ENCODE results near the gene LIF.

LIF gene

GRCh38 chr22:30227438-30228228 is 18.9 kb downstream of the LIF start:
- Histone ChIP-seq H3K4me2 (ENCODE audit: low read depth, low read length, poor library complexity, severe bottlenecking) (no peak overlapping the region), H3K9me2 (replicated peaks; ENCODE audit: insufficient read depth, low read length) (no peaks in the 10 kb centered on the region), H3K27ac (ENCODE audit: low read depth, low read length) (no peak overlapping the region), H4K20me1 (ENCODE audit: low read depth, low read length) (no peaks in the 10 kb centered on the region), H3K9me3 (ENCODE audit: insufficient read depth, low read length) (no peaks in the 10 kb centered on the region), H3K36me3 (ENCODE audit: low read length) (no peaks in the 10 kb centered on the region), H3K4me3 (ENCODE audit: insufficient read depth, low read length, poor library complexity, severe bottlenecking) (no peak overlapping the region), H2AFZ (ENCODE audit: low read depth, low read length, severe bottlenecking) (no peak overlapping the region), H3K9ac (ENCODE audit: low read length) (no peak overlapping the region), H3K27me3 (ENCODE audit: low read length) (no peaks in the 10 kb centered on the region), H3K79me2 (ENCODE audit: insufficient read depth, low read length) (no peaks in the 10 kb centered on the region), H3F3A (ENCODE audit: insufficient read depth) (no peaks in the 10 kb centered on the region)
- no peak for TF ChIP-seq EZH2phosphoT487 (conservative IDR thresholded peaks at IDR 0.05; ENCODE audit: low read length)
- TF ChIP-seq CTCF (IDR thresholded peaks at IDR 0.05; ENCODE audit: insufficient read depth, low read length, poor library complexity, severe bottlenecking) = no peak

GRCh38 chr22:30226192-30226832 is 20.2 kb downstream of the LIF start:
- no peaks in the 10 kb centered on the region for H3K27me3 ChIP-seq (ENCODE audit: low read length)
- TF ChIP-seq CTCF (IDR thresholded peaks at IDR 0.05; ENCODE audit: insufficient read depth, low read length, poor library complexity, severe bottlenecking) = no peak
- no peak for TF ChIP-seq EZH2phosphoT487 (conservative IDR thresholded peaks at IDR 0.05; ENCODE audit: low read length)
- no peaks in the 10 kb centered on the region for H3K9me3 ChIP-seq (ENCODE audit: insufficient read depth, low read length)
- H3K79me2 ChIP-seq (ENCODE audit: insufficient read depth, low read length) = no peaks in the 10 kb centered on the region
- H3K9me2 ChIP-seq (replicated peaks; ENCODE audit: insufficient read depth, low read length) = no peaks in the 10 kb centered on the region
- no peak overlapping the region for H2AFZ ChIP-seq (ENCODE audit: low read depth, low read length, severe bottlenecking)
- H3F3A ChIP-seq (ENCODE audit: insufficient read depth) = no peaks in the 10 kb centered on the region
- no peak overlapping the region for H3K4me3 ChIP-seq (ENCODE audit: insufficient read depth, low read length, poor library complexity, severe bottlenecking)
- no peak overlapping the region for H3K9ac ChIP-seq (ENCODE audit: low read length)
- no peaks in the 10 kb centered on the region for H3K36me3 ChIP-seq (ENCODE audit: low read length)
- H3K4me2 ChIP-seq (ENCODE audit: low read depth, low read length, poor library complexity, severe bottlenecking) = no peak overlapping the region
- H3K27ac ChIP-seq (ENCODE audit: low read depth, low read length) = no peak overlapping the region
- no peaks in the 10 kb centered on the region for H4K20me1 ChIP-seq (ENCODE audit: low read depth, low read length)

GRCh38 chr22:30225220-30225927 is 21.2 kb downstream of the LIF start:
- Histone ChIP-seq H3K79me2 (ENCODE audit: insufficient read depth, low read length) (no peaks in the 10 kb centered on the region), H3K4me2 (ENCODE audit: low read depth, low read length, poor library complexity, severe bottlenecking) (no peak overlapping the region), H3K9ac (ENCODE audit: low read length) (no peak overlapping the region), H3K27ac (ENCODE audit: low read depth, low read length) (no peak overlapping the region), H3F3A (ENCODE audit: insufficient read depth) (no peaks in the 10 kb centered on the region), H2AFZ (ENCODE audit: low read depth, low read length, severe bottlenecking) (no peak overlapping the region), H3K27me3 (ENCODE audit: low read length) (no peaks in the 10 kb centered on the region), H4K20me1 (ENCODE audit: low read depth, low read length) (no peaks in the 10 kb centered on the region), H3K9me3 (ENCODE audit: insufficient read depth, low read length) (no peaks in the 10 kb centered on the region), H3K4me3 (ENCODE audit: insufficient read depth, low read length, poor library complexity, severe bottlenecking) (no peak overlapping the region), H3K36me3 (ENCODE audit: low read length) (no peaks in the 10 kb centered on the region), H3K9me2 (replicated peaks; ENCODE audit: insufficient read depth, low read length) (no peaks in the 10 kb centered on the region)
- TF ChIP-seq CTCF (IDR thresholded peaks at IDR 0.05; ENCODE audit: insufficient read depth, low read length, poor library complexity, severe bottlenecking) = no peak
- TF ChIP-seq EZH2phosphoT487 (conservative IDR thresholded peaks at IDR 0.05; ENCODE audit: low read length) = no peak
